Progenitor cell of endocrine pancreas (in vitro differentiated cells): Measurements from ENCODE around the gene DELE1. TPM values are rescaled to one million over a fixed set of nuclear protein-coding genes. Genes with fewer than 3 reads are reported as not detected.
"Not testable (repeated sequence)": the region's sequence is repeated elsewhere in the genome, so short reads cannot be mapped to it uniquely, and the experiment has no call there.

ENCODE experiments used
- DNase-seq: peaks from one replicate; pipeline ENCODE4 v3.0.0; 2021; ENCODE audit warnings: low spot score; ENCODE audit not compliant: unreplicated experiment
- H3K27ac Mint-ChIP-seq: 2 replicates; pipeline ENCODE4 v1.8.0; 2021; ENCODE audit warnings: mild to moderate bottlenecking, moderate library complexity, mixed read lengths
- H3K27me3 Mint-ChIP-seq: 2 replicates; pipeline ENCODE4 v1.8.0; 2021; ENCODE audit warnings: mixed read lengths
- H3K36me3 Mint-ChIP-seq: 2 replicates; pipeline ENCODE4 v1.8.0; 2022; ENCODE audit warnings: mixed read lengths; ENCODE audit not compliant: insufficient read depth
- H3K4me1 Mint-ChIP-seq: 2 replicates; pipeline ENCODE4 v1.8.0; 2021; ENCODE audit warnings: low read depth, mixed read lengths
- H3K4me3 Mint-ChIP-seq: 2 replicates; pipeline ENCODE4 v1.8.0; 2021; ENCODE audit warnings: low read depth, mild to moderate bottlenecking, moderate library complexity, mixed read lengths
- H3K9me3 Mint-ChIP-seq: 2 replicates; pipeline ENCODE4 v1.8.0; 2021; ENCODE audit warnings: low read depth, mixed read lengths
- total RNA-seq: library from RNA; stranded (reverse); gene quantifications from 2 replicates; pipeline ENCODE4 v1.2.1, GENCODE V29; 2021
- TF ChIP-seq, protein P1 (sequence below): fragments of 200-600 bp; sonication (generic); IDR thresholded peaks from one replicate; pipeline ENCODE4 v1.5.0; 2021; ENCODE audit warnings: antibody characterized with exemption, mild to moderate bottlenecking; ENCODE audit not compliant: unreplicated experiment

The DELE1 gene
- total RNA-seq, 1 donor from 2014 or later: 86.1 TPM

DNA sequence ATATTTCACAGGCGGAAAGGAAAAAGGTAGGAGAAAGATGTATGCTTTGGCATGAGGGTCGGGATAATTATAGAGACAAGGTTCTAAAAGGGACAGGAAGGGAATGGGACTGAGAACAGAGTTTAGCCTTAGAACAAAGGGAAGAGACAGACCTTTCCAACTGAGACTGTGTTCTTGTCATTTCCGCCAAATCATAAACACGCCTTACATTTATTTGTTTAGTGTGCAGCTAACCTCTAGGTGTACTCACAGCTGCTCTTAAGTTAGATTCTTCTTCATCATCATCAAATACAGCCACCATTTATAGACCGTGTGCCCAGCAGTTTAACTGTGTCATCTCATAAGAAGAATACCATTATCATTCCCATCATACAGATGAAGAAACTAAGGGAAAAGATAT lies 5.9 kb upstream of the DELE1 start:
- no peak for DNase-seq
- TF ChIP-seq, protein P1, sequence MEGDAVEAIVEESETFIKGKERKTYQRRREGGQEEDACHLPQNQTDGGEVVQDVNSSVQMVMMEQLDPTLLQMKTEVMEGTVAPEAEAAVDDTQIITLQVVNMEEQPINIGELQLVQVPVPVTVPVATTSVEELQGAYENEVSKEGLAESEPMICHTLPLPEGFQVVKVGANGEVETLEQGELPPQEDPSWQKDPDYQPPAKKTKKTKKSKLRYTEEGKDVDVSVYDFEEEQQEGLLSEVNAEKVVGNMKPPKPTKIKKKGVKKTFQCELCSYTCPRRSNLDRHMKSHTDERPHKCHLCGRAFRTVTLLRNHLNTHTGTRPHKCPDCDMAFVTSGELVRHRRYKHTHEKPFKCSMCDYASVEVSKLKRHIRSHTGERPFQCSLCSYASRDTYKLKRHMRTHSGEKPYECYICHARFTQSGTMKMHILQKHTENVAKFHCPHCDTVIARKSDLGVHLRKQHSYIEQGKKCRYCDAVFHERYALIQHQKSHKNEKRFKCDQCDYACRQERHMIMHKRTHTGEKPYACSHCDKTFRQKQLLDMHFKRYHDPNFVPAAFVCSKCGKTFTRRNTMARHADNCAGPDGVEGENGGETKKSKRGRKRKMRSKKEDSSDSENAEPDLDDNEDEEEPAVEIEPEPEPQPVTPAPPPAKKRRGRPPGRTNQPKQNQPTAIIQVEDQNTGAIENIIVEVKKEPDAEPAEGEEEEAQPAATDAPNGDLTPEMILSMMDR: no peak
- Mint-ChIP-seq H3K4me3 (no peak overlapping the region), H3K27me3 (peaks cover 46% of the 10 kb centered on the region), H3K27ac (no peak overlapping the region), H3K4me1 (peaks cover 3% of the 10 kb centered on the region), H3K9me3 (no peaks in the 10 kb centered on the region), H3K36me3 (no peaks in the 10 kb centered on the region)

DNA sequence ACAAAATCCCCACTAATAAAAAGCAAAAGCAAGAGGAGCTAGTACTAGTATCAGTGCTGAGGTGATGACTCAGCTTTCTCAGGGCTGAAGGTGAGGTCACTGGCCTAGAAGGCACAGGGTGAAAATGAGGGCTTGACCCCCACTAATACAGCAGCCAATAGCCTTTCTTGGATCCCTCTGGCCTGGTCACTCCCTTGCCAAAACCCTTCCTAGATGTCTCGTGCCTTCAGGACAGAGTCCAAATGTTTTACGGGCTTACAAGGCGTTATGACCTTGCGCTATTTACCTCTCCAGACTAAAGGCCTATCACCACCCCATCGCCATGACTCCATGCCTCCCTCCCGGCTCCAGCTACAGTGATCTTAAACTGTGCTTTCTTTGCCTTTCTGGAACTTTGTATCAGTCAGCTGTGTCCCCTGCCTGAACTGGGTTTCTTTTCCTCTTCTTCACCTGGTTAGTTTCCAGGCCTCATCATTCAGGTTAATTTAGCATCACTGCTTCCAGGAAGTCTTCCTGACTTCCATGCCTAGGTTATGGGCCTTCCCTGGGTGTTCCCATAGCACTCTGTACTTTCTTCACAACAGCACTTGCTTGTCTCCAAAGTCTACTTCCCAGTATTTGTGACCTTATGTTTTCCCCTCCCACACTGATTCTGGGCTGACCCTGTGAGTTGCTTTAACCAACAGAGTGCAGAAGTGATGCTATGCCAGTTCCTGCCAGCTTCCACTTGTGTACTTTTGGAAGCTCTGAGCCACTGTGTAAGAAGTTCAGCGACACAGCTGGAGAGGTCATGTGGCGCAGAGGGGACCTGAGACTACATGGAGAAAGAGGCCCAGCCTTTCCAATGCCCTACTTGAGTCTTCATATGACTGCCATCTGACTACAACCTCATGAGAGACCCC lies 4.2 kb upstream of the DELE1 start:
- H3K27ac Mint-ChIP-seq: no peak overlapping the region
- peaks cover 34% of the 10 kb centered on the region for H3K27me3 Mint-ChIP-seq
- peaks cover 1% of the 10 kb centered on the region for H3K36me3 Mint-ChIP-seq
- TF ChIP-seq, protein P1: no peak
- H3K4me3 Mint-ChIP-seq: no peak overlapping the region
- no peak for DNase-seq
- peaks cover 6% of the 10 kb centered on the region for H3K4me1 Mint-ChIP-seq
- no peaks in the 10 kb centered on the region for H3K9me3 Mint-ChIP-seq

- H3K27me3 Mint-ChIP-seq: peaks cover 23% of the 10 kb centered on the region
- H3K4me3 Mint-ChIP-seq: no peak overlapping the region
- H3K36me3 Mint-ChIP-seq: peaks cover 5% of the 10 kb centered on the region
- no peak for DNase-seq
- no peak overlapping the region for H3K27ac Mint-ChIP-seq
- H3K4me1 Mint-ChIP-seq: peaks cover 8% of the 10 kb centered on the region
- TF ChIP-seq, protein P1: no peak
- H3K9me3 Mint-ChIP-seq: no peaks in the 10 kb centered on the region
Observed at GRCh38 chr5:141920771-141921170, 2.9 kb upstream of the DELE1 start.

DNA sequence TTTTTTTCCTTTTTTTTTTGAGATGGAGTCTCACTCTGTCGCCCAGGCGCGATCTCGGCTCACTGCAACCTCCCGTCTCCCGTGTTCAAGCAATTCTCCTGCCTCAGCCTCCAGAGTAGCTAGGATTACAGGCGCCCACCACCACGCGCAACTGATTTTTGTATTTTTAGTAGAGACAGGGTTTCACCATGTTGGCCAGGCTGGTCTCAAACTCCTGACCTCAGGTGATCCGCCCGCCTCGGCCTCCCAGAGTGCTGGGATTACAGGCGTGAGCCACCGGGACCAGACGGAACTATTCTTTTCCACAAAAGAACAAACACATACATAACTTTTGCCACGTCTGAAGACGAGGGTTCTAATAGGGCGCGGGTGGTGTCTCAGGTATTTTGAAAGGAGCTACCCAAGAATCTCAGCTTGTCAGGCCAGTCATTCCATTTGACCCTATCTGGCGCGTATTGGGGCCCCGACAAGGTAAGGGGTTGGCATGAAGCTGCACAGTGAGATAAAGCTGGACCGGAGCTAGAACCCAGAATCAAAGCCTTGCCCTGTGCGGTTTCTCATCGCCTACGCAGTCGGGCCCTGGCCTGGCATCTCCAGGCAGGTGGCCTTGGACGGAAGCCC lies 734 bp upstream of the DELE1 start:
- not testable (repeated sequence) for H3K27me3 Mint-ChIP-seq, H3K36me3 Mint-ChIP-seq, H3K9me3 Mint-ChIP-seq, H3K4me1 Mint-ChIP-seq, DNase-seq
- Mint-ChIP-seq H3K4me3 (peak overlapping the region; percentile 92), H3K27ac (peak overlapping the region; percentile 97)

DNA sequence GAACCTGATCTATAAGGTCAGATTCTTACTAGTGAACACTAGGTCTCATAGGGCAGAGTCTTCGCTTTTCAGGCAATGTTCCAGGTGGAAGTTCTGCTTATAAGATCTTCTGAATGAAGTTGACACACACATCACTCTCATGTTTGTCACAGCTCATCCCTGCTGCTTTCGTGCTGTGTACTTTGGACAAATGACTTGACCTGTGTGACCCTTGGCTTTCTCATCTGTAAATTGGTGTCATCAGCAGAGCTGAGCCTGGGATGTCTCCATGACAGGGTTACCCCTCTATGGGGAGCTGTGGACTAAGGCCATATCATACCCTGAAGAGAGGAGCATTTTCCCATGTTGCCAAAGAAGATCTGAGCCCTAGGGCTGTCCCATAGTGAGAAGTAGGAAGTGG lies 2.8 kb downstream of the DELE1 start:
- no peaks in the 10 kb centered on the region for H3K27me3 Mint-ChIP-seq
- no peak overlapping the region for H3K27ac Mint-ChIP-seq
- peaks cover 8% of the 10 kb centered on the region for H3K4me1 Mint-ChIP-seq
- no peak for DNase-seq
- H3K36me3 Mint-ChIP-seq: peaks cover 17% of the 10 kb centered on the region
- TF ChIP-seq, protein P1: no peak
- H3K4me3 Mint-ChIP-seq: no peak overlapping the region
- no peaks in the 10 kb centered on the region for H3K9me3 Mint-ChIP-seq
